Cardiac fibroblast (primary cell): Measurements from ENCODE around the gene KRT6A.
A peak's percentile ranks its signal among the peaks of the same experiment; 100 is the strongest.

Experiments used
- DNase-seq, 2 donors: peaks; one replicate each; pipeline versions ENCODE4 v3.0.0 to v3.0.0-alpha.2; 2010; ENCODE audit warnings: low read depth in 2 of 2
- H3K4me3 ChIP-seq, 2 donors: replicated peaks in 1 of 2; 1 replicate in 1 of 2; 2 replicates in 1 of 2; pipeline ENCODE4 v1.5.1; 2011; ENCODE audit warnings: low read depth in 2 of 2, low read length in 2 of 2, mild to moderate bottlenecking in 2 of 2, moderate library complexity in 1 of 2
- TF ChIP-seq, protein P1 (sequence below): IDR thresholded peaks from one replicate; pipeline ENCODE4 v1.5.1; 2011; ENCODE audit warnings: low read depth, mild to moderate bottlenecking, low read length, inconsistent platforms

Gene KRT6A

DNA sequence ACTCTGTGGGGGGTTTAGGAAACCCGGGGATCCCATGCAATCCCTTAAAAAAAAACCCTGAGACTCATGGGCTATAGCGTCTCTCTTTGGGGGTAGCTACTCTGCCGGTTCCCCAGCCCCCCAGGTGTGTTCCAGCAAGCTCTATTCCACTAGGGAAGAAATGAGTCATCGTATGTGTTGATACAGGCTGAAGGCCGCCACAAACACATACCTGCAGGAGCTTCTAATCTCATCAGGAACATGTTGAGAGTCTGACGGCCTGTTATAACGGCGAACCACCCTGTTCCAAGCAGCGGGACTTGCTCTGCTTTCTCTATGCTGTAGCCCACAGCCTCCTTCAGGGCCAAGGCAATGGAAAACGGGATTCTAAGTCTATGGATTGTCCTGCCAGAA, 28.1 kb upstream of the KRT6A start:
- TF ChIP-seq, protein P1, sequence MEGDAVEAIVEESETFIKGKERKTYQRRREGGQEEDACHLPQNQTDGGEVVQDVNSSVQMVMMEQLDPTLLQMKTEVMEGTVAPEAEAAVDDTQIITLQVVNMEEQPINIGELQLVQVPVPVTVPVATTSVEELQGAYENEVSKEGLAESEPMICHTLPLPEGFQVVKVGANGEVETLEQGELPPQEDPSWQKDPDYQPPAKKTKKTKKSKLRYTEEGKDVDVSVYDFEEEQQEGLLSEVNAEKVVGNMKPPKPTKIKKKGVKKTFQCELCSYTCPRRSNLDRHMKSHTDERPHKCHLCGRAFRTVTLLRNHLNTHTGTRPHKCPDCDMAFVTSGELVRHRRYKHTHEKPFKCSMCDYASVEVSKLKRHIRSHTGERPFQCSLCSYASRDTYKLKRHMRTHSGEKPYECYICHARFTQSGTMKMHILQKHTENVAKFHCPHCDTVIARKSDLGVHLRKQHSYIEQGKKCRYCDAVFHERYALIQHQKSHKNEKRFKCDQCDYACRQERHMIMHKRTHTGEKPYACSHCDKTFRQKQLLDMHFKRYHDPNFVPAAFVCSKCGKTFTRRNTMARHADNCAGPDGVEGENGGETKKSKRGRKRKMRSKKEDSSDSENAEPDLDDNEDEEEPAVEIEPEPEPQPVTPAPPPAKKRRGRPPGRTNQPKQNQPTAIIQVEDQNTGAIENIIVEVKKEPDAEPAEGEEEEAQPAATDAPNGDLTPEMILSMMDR = no peak
- DNase-seq = peak in 1 of 2 donors; percentile 24
- H3K4me3 ChIP-seq = no peak overlapping the region

DNA sequence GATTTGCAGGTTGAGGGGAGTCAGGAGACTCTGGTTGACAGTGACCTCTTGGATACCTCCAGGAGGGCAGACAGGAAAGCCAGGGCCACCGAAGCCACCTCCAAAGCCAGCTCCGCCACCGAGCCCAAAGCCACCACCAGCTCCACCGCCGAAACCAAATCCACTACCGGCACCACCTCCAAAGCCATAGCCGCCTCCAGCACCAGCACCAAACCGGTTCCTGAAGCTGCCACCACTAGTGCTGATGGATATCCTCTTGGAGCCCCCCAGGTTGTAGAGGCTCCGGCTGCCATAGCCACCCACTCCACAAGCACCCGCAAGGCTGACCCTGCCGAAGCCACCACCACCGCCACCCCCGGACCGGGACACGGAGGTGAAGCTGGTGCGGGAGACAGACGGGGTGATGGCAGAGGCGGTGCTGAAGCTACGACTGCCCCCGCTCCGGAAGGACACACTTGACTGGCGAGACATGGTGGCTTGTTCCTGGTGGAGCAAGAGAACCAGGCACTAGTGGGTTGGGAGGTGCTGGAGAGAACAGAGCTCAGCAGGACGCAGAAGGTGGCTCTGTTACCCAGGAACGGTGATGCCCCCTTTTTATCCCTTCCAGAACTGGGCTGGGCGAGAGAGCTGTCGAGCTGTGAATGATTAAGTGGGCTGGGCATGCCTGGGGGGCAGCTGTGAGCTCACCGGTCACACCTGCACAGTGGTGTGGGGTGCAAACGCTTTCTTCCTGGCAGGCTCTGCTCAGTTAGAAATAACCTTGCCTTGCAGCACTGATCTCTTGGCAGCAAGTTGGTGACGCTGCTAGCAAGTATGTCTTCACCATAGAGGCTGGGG, 27.0 kb upstream of the KRT6A start, which contains the start of gene KRT5:
Gene KRT5, minus strand, starts transcription at position 569 of the 837 bp plus-strand sequence. Its CDS starts 98 bp downstream, at position 471.
- TF ChIP-seq, protein P1 = no peak
- no peak for DNase-seq
- H3K4me3 ChIP-seq = no peak within 1 kb of the TSS

DNA sequence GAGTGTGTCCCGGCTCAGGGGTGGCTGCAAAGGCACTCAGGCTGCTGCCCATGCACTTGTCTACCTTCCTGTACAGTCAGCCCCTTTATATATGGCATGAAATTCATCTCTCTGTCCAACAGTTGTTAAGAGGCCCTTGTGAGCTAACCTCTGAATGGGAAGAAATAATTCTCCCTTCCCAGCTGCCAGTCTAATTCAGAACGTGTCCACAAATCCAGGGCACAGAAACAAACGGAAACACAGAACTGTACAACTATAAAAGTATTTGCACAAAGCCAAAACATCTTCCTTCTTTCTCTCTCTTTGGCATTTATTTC, 26.3 kb upstream of the KRT6A start:
- no peak for DNase-seq
- TF ChIP-seq, protein P1 = no peak
- no peak overlapping the region for H3K4me3 ChIP-seq

DNA sequence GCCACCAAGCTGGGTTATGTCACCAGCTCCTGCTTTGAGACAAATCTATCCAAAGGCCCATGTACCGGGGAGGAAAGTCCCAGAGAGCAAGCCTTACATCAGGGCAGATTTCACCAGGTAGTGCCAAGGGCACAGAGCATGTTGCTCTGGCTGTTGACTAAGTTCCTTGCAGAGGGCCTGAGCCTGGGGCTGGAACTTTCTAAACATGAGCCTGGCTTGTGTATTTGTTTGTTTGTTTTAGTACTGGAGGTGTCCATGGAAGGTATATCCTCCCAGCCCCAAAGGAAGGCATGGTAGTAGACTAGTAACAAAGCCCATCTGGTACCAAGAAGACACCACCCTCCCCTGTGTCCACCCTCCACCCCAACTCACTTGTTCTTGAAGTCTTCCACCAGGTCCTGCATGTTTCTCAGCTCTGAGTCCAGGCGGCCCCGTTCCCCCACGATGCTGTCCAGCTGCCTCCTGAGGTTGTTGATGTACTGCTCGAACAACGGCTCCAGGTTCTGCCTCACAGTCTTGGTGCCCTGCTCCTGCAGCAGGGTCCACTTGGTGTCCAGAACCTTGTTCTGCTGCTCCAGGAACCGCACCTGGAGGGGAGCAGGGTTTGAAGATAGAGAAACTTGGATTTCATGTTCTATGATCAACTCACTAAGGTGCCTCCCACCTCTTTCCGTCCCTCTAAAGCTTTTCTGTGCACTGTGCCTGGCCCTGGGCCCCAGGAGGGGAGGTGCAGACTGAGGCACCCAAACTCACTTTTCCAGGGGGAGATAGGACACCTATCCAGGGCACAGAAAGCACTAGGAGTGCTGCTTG, 25.7 kb upstream of the KRT6A start:
- H3K4me3 ChIP-seq = no peak overlapping the region
- TF ChIP-seq, protein P1 = no peak
- no peak for DNase-seq

DNA sequence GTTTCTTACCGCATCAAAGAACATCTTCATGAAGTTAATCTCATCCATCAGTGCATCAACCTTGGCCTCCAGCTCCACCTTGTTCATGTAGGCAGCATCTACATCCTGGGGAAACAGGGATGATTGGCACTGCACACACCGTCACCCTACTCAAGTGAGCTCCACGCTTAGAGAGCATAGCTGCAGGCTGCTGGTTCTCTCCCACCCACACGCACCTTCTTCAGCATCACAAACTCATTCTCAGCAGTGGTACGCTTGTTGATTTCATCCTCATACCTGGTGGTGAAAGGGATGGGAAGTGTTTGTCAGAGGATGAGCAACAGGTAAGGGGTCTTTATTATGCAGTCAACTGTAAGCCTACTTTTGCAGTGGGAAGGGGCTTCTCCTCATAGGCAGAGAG, 24.8 kb upstream of the KRT6A start:
- TF ChIP-seq, protein P1 = no peak
- no peak overlapping the region for H3K4me3 ChIP-seq
- no peak for DNase-seq

DNA sequence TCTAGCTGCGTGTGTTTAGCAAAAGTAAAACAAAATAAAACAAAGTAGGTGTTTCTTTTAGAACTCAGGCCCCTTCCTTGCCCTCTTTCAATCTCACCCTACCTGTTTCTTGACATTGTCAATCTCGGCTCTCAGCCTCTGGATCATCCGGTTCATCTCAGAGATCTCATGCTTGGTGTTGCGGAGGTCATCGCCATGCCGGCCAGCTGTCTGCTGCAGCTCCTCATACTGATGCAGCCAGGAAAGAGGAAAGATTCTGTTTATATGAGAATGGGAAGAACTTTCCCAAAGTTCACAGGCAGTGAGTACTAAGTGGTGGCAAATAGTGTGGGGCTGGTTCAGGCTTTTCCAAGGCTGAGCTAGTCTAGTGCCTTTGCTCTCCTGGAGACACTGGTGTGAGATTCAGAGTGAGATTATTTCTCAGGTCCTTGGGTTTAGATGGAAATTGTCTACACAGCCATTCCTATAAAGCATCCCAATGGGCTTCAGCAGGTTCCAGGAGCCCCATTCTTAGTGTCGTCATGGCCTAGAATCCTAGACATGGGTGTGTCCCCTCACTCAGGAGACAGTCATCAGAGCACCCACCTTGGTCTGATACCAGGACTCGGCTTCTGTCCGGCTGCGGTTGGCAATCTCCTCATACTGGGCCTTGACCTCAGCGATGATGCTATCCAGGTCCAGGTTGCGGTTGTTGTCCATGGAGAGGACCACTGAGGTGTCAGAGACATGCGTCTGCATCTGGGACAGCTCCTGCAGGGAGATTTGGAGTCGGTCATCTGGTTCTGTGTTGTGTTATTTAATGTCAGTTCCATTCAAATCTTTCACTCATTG, 24.2 kb upstream of the KRT6A start:
- TF ChIP-seq, protein P1 = no peak
- no peak for DNase-seq

More for the DNA sequence above, 24.2 kb upstream of the KRT6A start:
- no peak overlapping the region for H3K4me3 ChIP-seq
